ENCODE data around the gene DSCAML1.

The DSCAML1 gene

DNA sequence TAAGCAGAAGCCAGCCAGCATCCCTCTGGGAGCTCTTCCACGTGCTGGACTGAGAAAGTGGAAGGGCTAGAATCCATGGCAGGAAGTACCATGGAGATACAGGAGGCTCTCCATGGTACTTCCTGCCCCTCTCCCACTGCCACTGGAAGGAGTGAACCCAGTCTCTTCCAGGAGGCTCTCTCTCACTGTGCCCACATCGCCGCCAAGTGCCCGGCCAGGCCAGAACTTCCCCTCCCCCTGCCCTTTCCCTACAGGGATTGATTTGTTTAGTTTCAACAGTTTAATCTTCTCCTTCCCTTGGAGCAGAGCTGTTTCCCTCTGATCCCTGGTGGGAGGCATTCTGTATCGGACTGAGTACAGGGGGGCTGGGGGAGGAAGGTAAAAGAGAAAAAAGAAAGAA is 133.6 kb downstream of the DSCAML1 start:
- H3K23ac ChIP-seq (ENCODE audit: low read depth, low read length, poor library complexity) = no peak overlapping the region
- no peak overlapping the region for H3K4me2 ChIP-seq (ENCODE audit: insufficient read depth, low read length, poor library complexity, severe bottlenecking)
- H3K27me3 ChIP-seq (ENCODE audit: control insufficient read depth in 3 of 3, insufficient read depth in 3 of 3, low read depth in 1 of 3, low read length in 3 of 3) = peaks cover 0 to 79% (median 0%) of the 10 kb centered on the region in 3 experiments
- H2BK15ac ChIP-seq (ENCODE audit: low read length) = peak overlapping the region; percentile 82
- H2BK120ac ChIP-seq (ENCODE audit: low read depth, low read length) = no peak overlapping the region
- no peak overlapping the region for H4K91ac ChIP-seq (ENCODE audit: low read depth, low read length, poor library complexity)
- H2AK5ac ChIP-seq (ENCODE audit: low read depth, low read length) = peak overlapping the region; percentile 36
- no peak overlapping the region for H2BK12ac ChIP-seq (ENCODE audit: low read length)
- no peaks in the 10 kb centered on the region for H3K36me3 ChIP-seq (replicated peaks in 1 of 2; ENCODE audit: control insufficient read depth in 2 of 2, insufficient read depth in 2 of 2, low read length in 2 of 2)
- no peak overlapping the region for H3K4me3 ChIP-seq (ENCODE audit: low read length in 2 of 2)
- H3K9ac ChIP-seq (ENCODE audit: low read depth, low read length, poor library complexity) = peak overlapping the region; percentile 7
- WGBS, 2 donors (ENCODE audit: extremely low coverage in 2 of 2, insufficient read length in 2 of 2, insufficient replicate concordance in 1 of 2) = no CpG with 5 or more reads among the region's 5 CpGs
- no peaks in the 10 kb centered on the region for H3K9me3 ChIP-seq (replicated peaks in 1 of 2; ENCODE audit: control insufficient read depth in 2 of 2, insufficient read depth in 1 of 2, low read depth in 1 of 2, low read length in 2 of 2)
- H3K27ac ChIP-seq (replicated peaks; ENCODE audit: low read length) = no peak overlapping the region
- H3K14ac ChIP-seq (ENCODE audit: low read length) = no peak overlapping the region
- H3K18ac ChIP-seq (ENCODE audit: low read length) = peak overlapping the region; percentile 20
- DNase-seq (ENCODE audit: low spot score) = no peak
- no peak overlapping the region for H2BK5ac ChIP-seq (ENCODE audit: low read length)
- H3K4ac ChIP-seq (ENCODE audit: low read length) = no peak overlapping the region
- no peak overlapping the region for H2AFZ ChIP-seq (ENCODE audit: low read length)
- peaks cover 23 to 40% of the 10 kb centered on the region in 2 donors for H3K4me1 ChIP-seq (ENCODE audit: control insufficient read depth in 2 of 2, insufficient read depth in 1 of 2, low read depth in 1 of 2, low read length in 2 of 2)
- no peak overlapping the region for H4K8ac ChIP-seq (ENCODE audit: low read depth, low read length)
- H3K79me1 ChIP-seq (ENCODE audit: low read depth, low read length) = no peaks in the 10 kb centered on the region

DNA sequence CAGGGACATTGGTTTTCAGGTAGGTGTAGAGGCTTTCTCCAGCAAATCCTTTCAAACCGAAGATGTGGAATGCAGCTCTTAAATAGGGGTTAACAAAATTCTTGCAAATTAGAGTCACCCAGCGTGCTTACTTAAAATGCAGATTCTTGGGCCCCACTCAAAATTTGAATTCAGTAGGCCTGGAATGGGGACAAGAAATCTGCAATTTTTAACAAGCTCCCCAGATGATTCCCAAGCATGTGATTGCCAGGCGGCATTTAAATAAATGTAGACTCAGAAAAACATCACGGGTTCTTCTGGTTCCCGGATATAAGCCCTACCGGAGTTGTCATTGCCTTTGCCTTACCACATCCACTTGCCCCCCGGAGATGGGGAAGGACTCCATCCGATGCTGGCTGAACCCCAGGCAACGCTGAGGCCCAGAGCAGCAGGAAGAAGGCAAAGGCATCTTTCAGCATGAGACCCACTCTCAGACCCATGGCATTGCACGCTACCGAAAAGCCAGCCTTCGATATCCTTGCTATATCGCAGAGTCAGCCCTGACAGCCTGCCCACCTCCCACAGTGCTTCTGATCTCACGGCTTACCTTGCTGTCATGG is 134.2 kb downstream of the DSCAML1 start:
- Histone ChIP-seq H3K27ac (replicated peaks; ENCODE audit: low read length) (no peak overlapping the region), H3K14ac (ENCODE audit: low read length) (no peak overlapping the region), H3K9me3 (replicated peaks in 1 of 2; ENCODE audit: control insufficient read depth in 2 of 2, insufficient read depth in 1 of 2, low read depth in 1 of 2, low read length in 2 of 2) (no peaks in the 10 kb centered on the region), H3K79me1 (ENCODE audit: low read depth, low read length) (no peaks in the 10 kb centered on the region), H3K9ac (ENCODE audit: low read depth, low read length, poor library complexity) (no peak overlapping the region), H2AK5ac (ENCODE audit: low read depth, low read length) (peak overlapping the region; percentile 36), H3K4ac (ENCODE audit: low read length) (no peak overlapping the region), H3K27me3 (ENCODE audit: control insufficient read depth in 3 of 3, insufficient read depth in 3 of 3, low read depth in 1 of 3, low read length in 3 of 3) (peaks cover 0 to 79% (median 0%) of the 10 kb centered on the region in 3 experiments), H3K4me2 (ENCODE audit: insufficient read depth, low read length, poor library complexity, severe bottlenecking) (no peak overlapping the region), H2AFZ (ENCODE audit: low read length) (no peak overlapping the region), H2BK5ac (ENCODE audit: low read length) (no peak overlapping the region), H3K36me3 (replicated peaks in 1 of 2; ENCODE audit: control insufficient read depth in 2 of 2, insufficient read depth in 2 of 2, low read length in 2 of 2) (no peaks in the 10 kb centered on the region), H4K91ac (ENCODE audit: low read depth, low read length, poor library complexity) (no peak overlapping the region), H3K4me3 (ENCODE audit: low read length in 2 of 2) (no peak overlapping the region), H3K18ac (ENCODE audit: low read length) (peak overlapping the region; percentile 20), H2BK12ac (ENCODE audit: low read length) (no peak overlapping the region), H3K4me1 (ENCODE audit: control insufficient read depth in 2 of 2, insufficient read depth in 1 of 2, low read depth in 1 of 2, low read length in 2 of 2) (peaks cover 23 to 43% of the 10 kb centered on the region in 2 donors), H3K23ac (ENCODE audit: low read depth, low read length, poor library complexity) (no peak overlapping the region), H2BK120ac (ENCODE audit: low read depth, low read length) (no peak overlapping the region), H2BK15ac (ENCODE audit: low read length) (peak overlapping the region; percentile 82), H4K8ac (ENCODE audit: low read depth, low read length) (no peak overlapping the region)
- no CpG with 5 or more reads among the region's 14 CpGs for WGBS, 2 donors (ENCODE audit: extremely low coverage in 2 of 2, insufficient read length in 2 of 2, insufficient replicate concordance in 1 of 2)
- DNase-seq (ENCODE audit: low spot score) = no peak

DNA sequence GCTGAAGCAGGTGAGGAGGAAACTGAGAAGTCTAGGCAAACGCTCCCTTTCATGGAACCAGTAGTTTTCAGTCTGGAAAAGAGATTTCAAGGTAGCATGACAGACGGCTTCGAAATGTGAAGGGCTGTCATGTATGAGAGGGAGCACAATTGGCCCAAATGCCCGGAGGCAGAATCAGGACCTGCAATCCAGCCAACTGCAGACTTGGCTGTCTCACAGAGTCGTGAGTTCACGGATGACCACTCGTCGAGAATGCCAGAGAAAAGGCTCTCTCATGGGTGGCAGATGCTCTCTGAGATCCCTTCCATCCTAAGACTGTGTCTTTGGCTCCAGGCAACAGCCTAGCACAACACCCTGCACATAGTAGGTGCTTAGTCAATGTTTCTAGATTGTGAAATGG is 134.8 kb downstream of the DSCAML1 start:
- H3K27ac ChIP-seq (replicated peaks; ENCODE audit: low read length) = no peak overlapping the region
- no peak overlapping the region for H2AFZ ChIP-seq (ENCODE audit: low read length)
- no peak overlapping the region for H3K14ac ChIP-seq (ENCODE audit: low read length)
- no peak overlapping the region for H3K4ac ChIP-seq (ENCODE audit: low read length)
- H4K91ac ChIP-seq (ENCODE audit: low read depth, low read length, poor library complexity) = no peak overlapping the region
- no peaks in the 10 kb centered on the region for H3K9me3 ChIP-seq (replicated peaks in 1 of 2; ENCODE audit: control insufficient read depth in 2 of 2, insufficient read depth in 1 of 2, low read depth in 1 of 2, low read length in 2 of 2)
- no peak overlapping the region for H3K9ac ChIP-seq (ENCODE audit: low read depth, low read length, poor library complexity)
- no peak overlapping the region for H2BK120ac ChIP-seq (ENCODE audit: low read depth, low read length)
- peaks cover 23 to 45% of the 10 kb centered on the region in 2 donors for H3K4me1 ChIP-seq (ENCODE audit: control insufficient read depth in 2 of 2, insufficient read depth in 1 of 2, low read depth in 1 of 2, low read length in 2 of 2)
- no CpG with 5 or more reads among the region's 8 CpGs for WGBS, 2 donors (ENCODE audit: extremely low coverage in 2 of 2, insufficient read length in 2 of 2, insufficient replicate concordance in 1 of 2)
- no peak overlapping the region for H3K4me3 ChIP-seq (ENCODE audit: low read length in 2 of 2)
- H4K8ac ChIP-seq (ENCODE audit: low read depth, low read length) = no peak overlapping the region
- H2AK5ac ChIP-seq (ENCODE audit: low read depth, low read length) = no peak overlapping the region
- H3K18ac ChIP-seq (ENCODE audit: low read length) = no peak overlapping the region
- DNase-seq (ENCODE audit: low spot score) = no peak
- H3K27me3 ChIP-seq (ENCODE audit: control insufficient read depth in 3 of 3, insufficient read depth in 3 of 3, low read depth in 1 of 3, low read length in 3 of 3) = peaks cover 0 to 78% (median 0%) of the 10 kb centered on the region in 3 experiments
- no peak overlapping the region for H2BK5ac ChIP-seq (ENCODE audit: low read length)
- H2BK15ac ChIP-seq (ENCODE audit: low read length) = no peak overlapping the region
- H3K79me1 ChIP-seq (ENCODE audit: low read depth, low read length) = no peaks in the 10 kb centered on the region
- no peak overlapping the region for H2BK12ac ChIP-seq (ENCODE audit: low read length)
- no peaks in the 10 kb centered on the region for H3K36me3 ChIP-seq (replicated peaks in 1 of 2; ENCODE audit: control insufficient read depth in 2 of 2, insufficient read depth in 2 of 2, low read length in 2 of 2)
- no peak overlapping the region for H3K4me2 ChIP-seq (ENCODE audit: insufficient read depth, low read length, poor library complexity, severe bottlenecking)
- H3K23ac ChIP-seq (ENCODE audit: low read depth, low read length, poor library complexity) = no peak overlapping the region

DNA sequence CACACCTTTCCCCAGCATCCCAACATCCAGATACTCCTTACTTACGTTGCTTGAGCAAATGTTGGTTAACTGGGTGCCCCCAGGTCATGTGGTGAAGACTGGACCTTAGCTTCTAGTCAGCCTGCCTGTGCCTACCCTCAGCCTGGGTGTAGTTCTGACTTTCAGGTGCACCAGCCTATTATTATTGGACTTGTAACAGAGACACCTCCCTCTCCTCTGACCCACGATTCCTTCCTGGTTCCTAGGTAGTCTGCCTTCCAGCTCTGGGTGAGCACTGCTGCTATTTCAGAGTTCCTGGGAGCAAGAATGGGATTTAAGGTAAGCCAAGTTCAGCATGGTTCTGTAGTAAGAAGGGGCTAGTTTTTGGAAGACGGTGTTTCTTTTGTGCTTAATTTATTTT is 138.2 kb downstream of the DSCAML1 start:
- no peak overlapping the region for H2BK15ac ChIP-seq (ENCODE audit: low read length)
- peaks cover 0 to 78% (median 0%) of the 10 kb centered on the region in 3 experiments for H3K27me3 ChIP-seq (ENCODE audit: control insufficient read depth in 3 of 3, insufficient read depth in 3 of 3, low read depth in 1 of 3, low read length in 3 of 3)
- H2AK5ac ChIP-seq (ENCODE audit: low read depth, low read length) = no peak overlapping the region
- no peak overlapping the region for H4K91ac ChIP-seq (ENCODE audit: low read depth, low read length, poor library complexity)
- H3K14ac ChIP-seq (ENCODE audit: low read length) = no peak overlapping the region
- no peak overlapping the region for H3K4ac ChIP-seq (ENCODE audit: low read length)
- no peaks in the 10 kb centered on the region for H3K79me1 ChIP-seq (ENCODE audit: low read depth, low read length)
- H2BK5ac ChIP-seq (ENCODE audit: low read length) = no peak overlapping the region
- no peak overlapping the region for H3K18ac ChIP-seq (ENCODE audit: low read length)
- H3K4me1 ChIP-seq (ENCODE audit: control insufficient read depth in 2 of 2, insufficient read depth in 1 of 2, low read depth in 1 of 2, low read length in 2 of 2) = peaks cover 4 to 15% of the 10 kb centered on the region in 2 donors
- H2AFZ ChIP-seq (ENCODE audit: low read length) = no peak overlapping the region
- no peak overlapping the region for H3K27ac ChIP-seq (replicated peaks; ENCODE audit: low read length)
- no peak overlapping the region for H3K4me2 ChIP-seq (ENCODE audit: insufficient read depth, low read length, poor library complexity, severe bottlenecking)
- H2BK12ac ChIP-seq (ENCODE audit: low read length) = no peak overlapping the region
- DNase-seq (ENCODE audit: low spot score) = no peak
- no peak overlapping the region for H3K23ac ChIP-seq (ENCODE audit: low read depth, low read length, poor library complexity)
- H2BK120ac ChIP-seq (ENCODE audit: low read depth, low read length) = no peak overlapping the region
- H3K9me3 ChIP-seq (replicated peaks in 1 of 2; ENCODE audit: control insufficient read depth in 2 of 2, insufficient read depth in 1 of 2, low read depth in 1 of 2, low read length in 2 of 2) = no peaks in the 10 kb centered on the region
- H3K9ac ChIP-seq (ENCODE audit: low read depth, low read length, poor library complexity) = no peak overlapping the region
- H3K36me3 ChIP-seq (replicated peaks in 1 of 2; ENCODE audit: control insufficient read depth in 2 of 2, insufficient read depth in 2 of 2, low read length in 2 of 2) = no peaks in the 10 kb centered on the region
- WGBS, 2 donors (ENCODE audit: extremely low coverage in 2 of 2, insufficient read length in 2 of 2, insufficient replicate concordance in 1 of 2) = no CpG with 5 or more reads among the region's 3 CpGs
- H4K8ac ChIP-seq (ENCODE audit: low read depth, low read length) = no peak overlapping the region
- H3K4me3 ChIP-seq (ENCODE audit: low read length in 2 of 2) = no peak overlapping the region
